ENCODE measurements around the gene ARHGAP30.

Gene ARHGAP30

GRCh38 chr1:161096530-161096929 is 26.8 kb upstream of the ARHGAP30 start:
- TF ChIP-seq GATA2 (IDR thresholded peaks at IDR 0.05; ENCODE audit: low read depth, low read length) (no peak), GATA3 (IDR thresholded peaks at IDR 0.05; ENCODE audit: low read depth, low read length) (no peak)

- TF ChIP-seq GATA3 (IDR thresholded peaks at IDR 0.05; ENCODE audit: low read depth, low read length) (no peak), GATA2 (IDR thresholded peaks at IDR 0.05; ENCODE audit: low read depth, low read length) (no peak)
These were observed 26.3 kb upstream of the ARHGAP30 start for GRCh38 chr1:161096015-161096414.

- TF ChIP-seq GATA3 (IDR thresholded peaks at IDR 0.05; ENCODE audit: low read depth, low read length) (no peak), GATA2 (IDR thresholded peaks at IDR 0.05; ENCODE audit: low read depth, low read length) (no peak)
These were observed 25.5 kb upstream of the ARHGAP30 start for GRCh38 chr1:161095230-161095629.

GRCh38 chr1:161094481-161094880 is 24.8 kb upstream of the ARHGAP30 start:
- TF ChIP-seq GATA3 (IDR thresholded peaks at IDR 0.05; ENCODE audit: low read depth, low read length) = no peak
- no peak for TF ChIP-seq GATA2 (IDR thresholded peaks at IDR 0.05; ENCODE audit: low read depth, low read length)

- no peak for TF ChIP-seq GATA2 (IDR thresholded peaks at IDR 0.05; ENCODE audit: low read depth, low read length)
- no peak for TF ChIP-seq GATA3 (IDR thresholded peaks at IDR 0.05; ENCODE audit: low read depth, low read length)
These were observed 22.9 kb upstream of the ARHGAP30 start for GRCh38 chr1:161092621-161093028.

GRCh38 chr1:161091796-161092507 is 22.3 kb upstream of the ARHGAP30 start:
- TF ChIP-seq GATA2 (IDR thresholded peaks at IDR 0.05; ENCODE audit: low read depth, low read length) (no peak), GATA3 (IDR thresholded peaks at IDR 0.05; ENCODE audit: low read depth, low read length) (no peak)

- TF ChIP-seq GATA2 (IDR thresholded peaks at IDR 0.05; ENCODE audit: low read depth, low read length) (no peak), GATA3 (IDR thresholded peaks at IDR 0.05; ENCODE audit: low read depth, low read length) (no peak)
These were observed 21.4 kb upstream of the ARHGAP30 start for GRCh38 chr1:161091093-161091492.

GRCh38 chr1:161090617-161091016 is 20.9 kb upstream of the ARHGAP30 start:
- TF ChIP-seq GATA3 (IDR thresholded peaks at IDR 0.05; ENCODE audit: low read depth, low read length) = no peak
- no peak for TF ChIP-seq GATA2 (IDR thresholded peaks at IDR 0.05; ENCODE audit: low read depth, low read length)

- TF ChIP-seq GATA2 (IDR thresholded peaks at IDR 0.05; ENCODE audit: low read depth, low read length) = no peak
These were observed 20.2 kb upstream of the ARHGAP30 start for GRCh38 chr1:161089938-161090337.

- no peak for TF ChIP-seq GATA3 (IDR thresholded peaks at IDR 0.05; ENCODE audit: low read depth, low read length)
- TF ChIP-seq GATA2 (IDR thresholded peaks at IDR 0.05; ENCODE audit: low read depth, low read length) = no peak
These were observed 19.7 kb upstream of the ARHGAP30 start, which contains the start of gene NECTIN4 for GRCh38 chr1:161089251-161089924. NECTIN4 (minus strand) TSS chr1:161089558; CDS start chr1:161089296, 262 bp downstream.

GRCh38 chr1:161088587-161089110 is 19.0 kb upstream of the ARHGAP30 start:
- TF ChIP-seq GATA2 (IDR thresholded peaks at IDR 0.05; ENCODE audit: low read depth, low read length) (no peak), GATA3 (IDR thresholded peaks at IDR 0.05; ENCODE audit: low read depth, low read length) (no peak)

GRCh38 chr1:161086457-161086856 is 16.8 kb upstream of the ARHGAP30 start:
- TF ChIP-seq GATA3 (IDR thresholded peaks at IDR 0.05; ENCODE audit: low read depth, low read length) = no peak
- no peak for TF ChIP-seq GATA2 (IDR thresholded peaks at IDR 0.05; ENCODE audit: low read depth, low read length)

GRCh38 chr1:161085165-161085564 is 15.5 kb upstream of the ARHGAP30 start:
- TF ChIP-seq GATA2 (IDR thresholded peaks at IDR 0.05; ENCODE audit: low read depth, low read length) = no peak
- no peak for TF ChIP-seq GATA3 (IDR thresholded peaks at IDR 0.05; ENCODE audit: low read depth, low read length)

GRCh38 chr1:161084597-161084988 is 14.9 kb upstream of the ARHGAP30 start:
- TF ChIP-seq GATA3 (IDR thresholded peaks at IDR 0.05; ENCODE audit: low read depth, low read length) (no peak), GATA2 (IDR thresholded peaks at IDR 0.05; ENCODE audit: low read depth, low read length) (no peak)
